OCI-LY3 (cell line): ENCODE results near the gene MAP4.

Experiments used
- H2AFZ ChIP-seq: fragments of 200-600, 300-600 bp; shearing (Covaris generic); 2 replicates; pipeline ENCODE4 v1.6.0; 2014; ENCODE audit warnings: antibody characterized with exemption, low read depth, low read length
- H3K27ac ChIP-seq: fragments of 200-600, 300-600 bp; sonication (generic); 2 replicates; pipeline ENCODE4 v1.5.1; 2014; ENCODE audit warnings: mild to moderate bottlenecking, low read length, moderate library complexity, mixed read lengths
- H3K27me3 ChIP-seq: fragments of 200-600, 300-600 bp; sonication (generic); 2 replicates; pipeline ENCODE4 v1.6.1; 2014; ENCODE audit warnings: low read depth, low read length, mixed read lengths
- H3K36me3 ChIP-seq: fragments of 200-600, 300-600 bp; sonication (generic); replicated peaks from 2 replicates; pipeline ENCODE3; 2014; ENCODE audit warnings: low read depth, low read length, mixed read lengths
- H3K4me1 ChIP-seq: fragments of 300-600, 200-600 bp; sonication (generic); 2 replicates; pipeline ENCODE4 v1.6.1; 2014; ENCODE audit warnings: low read length, mixed read lengths
- H3K4me2 ChIP-seq: fragments of 200-600, 300-600 bp; sonication (generic); 2 replicates; pipeline ENCODE4 v1.6.1; 2014; ENCODE audit warnings: low read length, mixed read lengths
- H3K4me3 ChIP-seq: fragments of 300-600, 200-600 bp; sonication (generic); 2 replicates; pipeline ENCODE4 v1.5.1; 2014; ENCODE audit warnings: antibody characterized with exemption, mild to moderate bottlenecking, low read length, moderate library complexity
- H3K79me2 ChIP-seq: fragments of 300-600, 200-600 bp; shearing (Covaris generic); 2 replicates; pipeline ENCODE4 v1.6.1; 2014; ENCODE audit warnings: mild to moderate bottlenecking, low read length, mixed read lengths
- H3K9ac ChIP-seq: fragments of 300-600, 200-600 bp; shearing (Covaris generic); 2 replicates; pipeline ENCODE4 v1.6.0; 2014; ENCODE audit warnings: mild to moderate bottlenecking, low read length, moderate library complexity
- H3K9me3 ChIP-seq: fragments of 200-600, 300-600 bp; shearing (Covaris generic); 2 replicates; pipeline ENCODE4 v1.6.1; 2014; ENCODE audit warnings: low read length, mixed read lengths; ENCODE audit not compliant: insufficient read depth
- H4K20me1 ChIP-seq: fragments of 200-600, 300-600 bp; sonication (generic); 2 replicates; pipeline ENCODE4 v1.6.1; 2016; ENCODE audit warnings: low read length, mixed read lengths; ENCODE audit not compliant: insufficient read depth
- EZH2phosphoT487 ChIP-seq: fragments of 200-600 bp; shearing (Covaris generic); IDR thresholded peaks from 2 replicates; pipeline ENCODE4 v1.6.1; 2018; ENCODE audit warnings: antibody characterized with exemption, mixed run types, low read depth
- TF ChIP-seq, protein P1 (sequence below): fragments of 200-600, 300-600 bp; sonication (generic); IDR thresholded peaks from 2 replicates; pipeline ENCODE4 v1.5.1; 2014; ENCODE audit warnings: antibody characterized with exemption, low read length, low read depth

MAP4 gene

GRCh38 chr3:47996440-47996839 lies 19.8 kb downstream of the MAP4 start:
- no peak overlapping the region for H3K4me3 ChIP-seq
- no peaks in the 10 kb centered on the region for H3K27me3 ChIP-seq
- TF ChIP-seq EZH2phosphoT487 = no peak
- TF ChIP-seq, protein P1, sequence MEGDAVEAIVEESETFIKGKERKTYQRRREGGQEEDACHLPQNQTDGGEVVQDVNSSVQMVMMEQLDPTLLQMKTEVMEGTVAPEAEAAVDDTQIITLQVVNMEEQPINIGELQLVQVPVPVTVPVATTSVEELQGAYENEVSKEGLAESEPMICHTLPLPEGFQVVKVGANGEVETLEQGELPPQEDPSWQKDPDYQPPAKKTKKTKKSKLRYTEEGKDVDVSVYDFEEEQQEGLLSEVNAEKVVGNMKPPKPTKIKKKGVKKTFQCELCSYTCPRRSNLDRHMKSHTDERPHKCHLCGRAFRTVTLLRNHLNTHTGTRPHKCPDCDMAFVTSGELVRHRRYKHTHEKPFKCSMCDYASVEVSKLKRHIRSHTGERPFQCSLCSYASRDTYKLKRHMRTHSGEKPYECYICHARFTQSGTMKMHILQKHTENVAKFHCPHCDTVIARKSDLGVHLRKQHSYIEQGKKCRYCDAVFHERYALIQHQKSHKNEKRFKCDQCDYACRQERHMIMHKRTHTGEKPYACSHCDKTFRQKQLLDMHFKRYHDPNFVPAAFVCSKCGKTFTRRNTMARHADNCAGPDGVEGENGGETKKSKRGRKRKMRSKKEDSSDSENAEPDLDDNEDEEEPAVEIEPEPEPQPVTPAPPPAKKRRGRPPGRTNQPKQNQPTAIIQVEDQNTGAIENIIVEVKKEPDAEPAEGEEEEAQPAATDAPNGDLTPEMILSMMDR = no peak
- H3K4me1 ChIP-seq = no peaks in the 10 kb centered on the region
- peaks cover 2% of the 10 kb centered on the region for H3K36me3 ChIP-seq
- H3K9ac ChIP-seq = no peak overlapping the region
- H2AFZ ChIP-seq = no peak overlapping the region
- no peak overlapping the region for H3K27ac ChIP-seq
- H3K4me2 ChIP-seq = no peak overlapping the region
- H3K79me2 ChIP-seq = peaks cover 19% of the 10 kb centered on the region
- H3K9me3 ChIP-seq = no peaks in the 10 kb centered on the region
- peaks cover 20% of the 10 kb centered on the region; the same call in 1 of the 2 replicates for H4K20me1 ChIP-seq

DNA sequence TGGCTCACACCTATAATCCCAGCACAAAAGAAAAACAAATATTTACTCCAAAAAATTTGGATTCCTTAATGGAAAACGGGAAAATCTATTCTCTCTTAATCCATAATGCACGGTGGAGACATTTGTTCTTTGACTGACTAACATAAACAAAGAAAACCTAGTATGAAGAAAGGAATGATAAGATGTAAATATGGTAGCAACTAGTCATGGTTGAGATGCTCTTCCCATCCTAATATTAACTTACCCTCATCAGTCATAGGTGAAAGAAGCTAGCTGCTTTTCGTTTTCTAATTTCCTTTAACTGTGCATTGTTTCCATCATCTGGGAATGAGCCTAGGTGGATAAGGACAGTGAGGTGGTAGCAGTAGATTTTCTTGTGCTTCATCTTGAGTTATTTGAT lies 22.0 kb downstream of the MAP4 start:
- Histone ChIP-seq H3K79me2 (peaks cover 14% of the 10 kb centered on the region), H3K4me3 (no peak overlapping the region), H3K36me3 (peaks cover 2% of the 10 kb centered on the region), H2AFZ (no peak overlapping the region), H3K27ac (no peak overlapping the region), H3K4me1 (peaks cover 6% of the 10 kb centered on the region), H3K9me3 (no peaks in the 10 kb centered on the region), H3K27me3 (no peaks in the 10 kb centered on the region), H4K20me1 (peaks cover 26% of the 10 kb centered on the region; the same call in 1 of the 2 replicates), H3K9ac (no peak overlapping the region), H3K4me2 (no peak overlapping the region)
- TF ChIP-seq EZH2phosphoT487 = no peak
- TF ChIP-seq, protein P1 = no peak

- Histone ChIP-seq H3K79me2 (peaks cover 8% of the 10 kb centered on the region), H3K4me2 (no peak overlapping the region), H3K27ac (no peak overlapping the region), H3K9ac (no peak overlapping the region), H3K36me3 (peaks cover 2% of the 10 kb centered on the region), H3K27me3 (no peaks in the 10 kb centered on the region), H3K9me3 (no peaks in the 10 kb centered on the region), H2AFZ (no peak overlapping the region), H4K20me1 (peaks cover 15% of the 10 kb centered on the region; the same call in 1 of the 2 replicates), H3K4me3 (no peak overlapping the region), H3K4me1 (peaks cover 6% of the 10 kb centered on the region)
- TF ChIP-seq, protein P1 = no peak
- TF ChIP-seq EZH2phosphoT487 = no peak
Observed at GRCh38 chr3:47991341-47991740, 24.9 kb downstream of the MAP4 start.

GRCh38 chr3:47989981-47990440 lies 26.2 kb downstream of the MAP4 start:
- Histone ChIP-seq H3K4me3 (no peak overlapping the region), H4K20me1 (peaks cover 19% of the 10 kb centered on the region), H3K4me2 (0 out of 2 replicates have a peak overlapping the region, but pooled peaks have one; percentile 0), H3K27ac (no peak overlapping the region), H2AFZ (no peak overlapping the region), H3K36me3 (no peaks in the 10 kb centered on the region), H3K4me1 (peaks cover 15% of the 10 kb centered on the region), H3K9ac (no peak overlapping the region), H3K27me3 (no peaks in the 10 kb centered on the region), H3K9me3 (no peaks in the 10 kb centered on the region), H3K79me2 (no peaks in the 10 kb centered on the region)
- TF ChIP-seq EZH2phosphoT487 = no peak
- TF ChIP-seq, protein P1 = peak; percentile 98
